Fibroblast of lung (primary cell): ENCODE results near the gene ERICH4. TPM values are rescaled to one million over a fixed set of nuclear protein-coding genes. Genes with fewer than 3 reads are reported as not detected.

ENCODE experiments used
- DNase-seq, 2 donors: peaks; one replicate each; pipeline versions ENCODE4 v3.0.0 to v3.0.0-alpha.2; 2010; ENCODE audit warnings: low read depth in 2 of 2
- H2AFZ ChIP-seq: 2 replicates; pipeline ENCODE4 v1.5.1; 2012; ENCODE audit warnings: low read length, control low read depth, inconsistent platforms
- H3K27ac ChIP-seq: 2 replicates; pipeline ENCODE4 v1.5.1; 2011; ENCODE audit warnings: low read length, control low read depth; ENCODE audit not compliant: insufficient read depth
- H3K27me3 ChIP-seq: 2 replicates; pipeline ENCODE4 v1.5.1; 2011; ENCODE audit warnings: mild to moderate bottlenecking, low read length; ENCODE audit not compliant: control insufficient read depth, insufficient read depth
- H3K36me3 ChIP-seq: 2 replicates; pipeline ENCODE4 v1.5.1; 2011; ENCODE audit warnings: low read length; ENCODE audit not compliant: control insufficient read depth, insufficient read depth
- H3K4me1 ChIP-seq: 2 replicates; pipeline ENCODE4 v1.5.1; 2011; ENCODE audit warnings: low read length; ENCODE audit not compliant: control insufficient read depth, insufficient read depth; ENCODE audit errors: extremely low read depth
- H3K4me2 ChIP-seq: 2 replicates; pipeline ENCODE4 v1.5.1; 2011; ENCODE audit warnings: low read length, control low read depth; ENCODE audit not compliant: insufficient read depth; ENCODE audit errors: extremely low read depth
- H3K4me3 ChIP-seq, 4 experiments: fragments of 200-600 bp in 1 of 4; sonication (generic) in 1 of 4; replicated peaks in 1 of 4; 2 replicates each; pipeline ENCODE4 v1.5.1; 2011 to 2016; ENCODE audit warnings: low read length in 4 of 4, low read depth in 3 of 4, mild to moderate bottlenecking in 3 of 4, control low read depth in 2 of 4, inconsistent platforms in 1 of 4, mixed read lengths in 1 of 4; ENCODE audit not compliant: insufficient read depth in 1 of 4; ENCODE audit errors: control extremely low read depth in 1 of 4
- H3K79me2 ChIP-seq: 2 replicates; pipeline ENCODE4 v1.5.1; 2012; ENCODE audit warnings: mild to moderate bottlenecking, low read length, inconsistent platforms; ENCODE audit not compliant: control insufficient read depth, insufficient read depth
- H3K9ac ChIP-seq: 2 replicates; pipeline ENCODE4 v1.5.1; 2011; ENCODE audit warnings: mild to moderate bottlenecking, low read length, control low read depth; ENCODE audit not compliant: insufficient read depth
- H3K9me3 ChIP-seq: 2 replicates; pipeline ENCODE4 v1.5.1; 2012; ENCODE audit warnings: low read depth, low read length; ENCODE audit not compliant: control insufficient read depth, insufficient read depth
- H4K20me1 ChIP-seq: 2 replicates; pipeline ENCODE4 v1.5.1; 2011; ENCODE audit warnings: low read length; ENCODE audit not compliant: control insufficient read depth, insufficient read depth; ENCODE audit errors: extremely low read depth
- CTCF ChIP-seq, 2 donors: IDR thresholded peaks in 1 of 2; conservative IDR thresholded peaks in 1 of 2; 1 replicate in 1 of 2; 2 replicates in 1 of 2; pipeline ENCODE4 v1.5.1; 2011 to 2012; ENCODE audit warnings: low read length in 2 of 2, control low read depth in 1 of 2, inconsistent platforms in 1 of 2, low read depth in 1 of 2, mild to moderate bottlenecking in 1 of 2
- EZH2 ChIP-seq: IDR thresholded peaks from 2 replicates; pipeline ENCODE4 v1.5.1; 2012; ENCODE audit warnings: low read length, control low read depth, mild to moderate bottlenecking; ENCODE audit errors: missing control alignments
- polyA plus RNA-seq, 2 donors: library from polyadenylated mRNA; depleted of rRNA in 1 of 2; stranded (reverse) in 1 of 2; unstranded in 1 of 2; fragments of >200 nt; gene quantifications; 2 replicates each; pipeline ENCODE4 v1.2.1, GENCODE V29; 2011 to 2012; ENCODE audit warnings: missing spikeins in 1 of 2
- total RNA-seq: library from RNA; depleted of rRNA; stranded (reverse); fragments of >200 nt; gene quantifications from 2 replicates; pipeline ENCODE4 v1.2.1, GENCODE V29; 2014

Gene ERICH4
- total and polyA plus RNA-seq, 2 donors (not counting 1 experiment from before 2014, with no cell fraction given): not detected

DNA sequence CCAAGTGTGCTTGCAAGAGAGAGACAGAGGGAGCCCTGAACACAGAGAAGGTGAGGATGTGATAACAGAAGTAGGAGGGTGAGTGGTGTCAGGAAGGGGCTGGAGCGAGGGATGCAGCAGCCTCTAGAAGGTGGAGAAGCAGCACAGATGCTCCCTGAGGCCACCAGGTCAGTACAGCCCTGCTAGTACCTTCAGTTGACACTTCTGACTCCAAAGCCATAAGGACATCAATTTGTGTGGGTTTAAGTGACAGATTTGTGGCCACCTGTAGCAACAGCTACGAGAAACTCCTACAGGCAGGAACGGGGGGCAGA is 6.9 kb downstream of the ERICH4 start:
- H3K79me2 ChIP-seq: no peaks in the 10 kb centered on the region
- TF ChIP-seq CTCF (conservative IDR thresholded peaks at IDR 0.05 in 1 of 2, IDR thresholded peaks at IDR 0.05 in 1 of 2; ENCODE audit: low read depth in 1 of 2, low read length in 2 of 2) (no peak), EZH2 (no peak)
- no peak overlapping the region for H3K9ac ChIP-seq
- H2AFZ ChIP-seq: no peak overlapping the region
- no peak overlapping the region for H3K27ac ChIP-seq
- no peaks in the 10 kb centered on the region for H3K36me3 ChIP-seq
- H4K20me1 ChIP-seq: no peaks in the 10 kb centered on the region
- no peak for DNase-seq
- no peak overlapping the region for H3K4me3 ChIP-seq
- no peaks in the 10 kb centered on the region for H3K4me1 ChIP-seq
- H3K27me3 ChIP-seq: peaks cover 3% of the 10 kb centered on the region
- no peak overlapping the region for H3K4me2 ChIP-seq
- H3K9me3 ChIP-seq: no peaks in the 10 kb centered on the region

- no peaks in the 10 kb centered on the region for H3K36me3 ChIP-seq
- H3K9ac ChIP-seq: no peak overlapping the region
- H3K4me3 ChIP-seq: no peak overlapping the region
- H2AFZ ChIP-seq: no peak overlapping the region
- H3K9me3 ChIP-seq: no peaks in the 10 kb centered on the region
- no peaks in the 10 kb centered on the region for H3K79me2 ChIP-seq
- H3K27ac ChIP-seq: no peak overlapping the region
- H4K20me1 ChIP-seq: no peaks in the 10 kb centered on the region
- no peaks in the 10 kb centered on the region for H3K27me3 ChIP-seq
- no peak for DNase-seq
- TF ChIP-seq EZH2: no peak
- TF ChIP-seq CTCF (conservative IDR thresholded peaks at IDR 0.05 in 1 of 2, IDR thresholded peaks at IDR 0.05 in 1 of 2; ENCODE audit: low read depth in 1 of 2, low read length in 2 of 2): no peak
- H3K4me2 ChIP-seq: no peak overlapping the region
- H3K4me1 ChIP-seq: no peaks in the 10 kb centered on the region
Observed at GRCh38 chr19:41452584-41453275, 9.8 kb downstream of the ERICH4 start.

GRCh38 chr19:41455936-41456335 is 13.0 kb downstream of the ERICH4 start:
- TF ChIP-seq CTCF (conservative IDR thresholded peaks at IDR 0.05 in 1 of 2, IDR thresholded peaks at IDR 0.05 in 1 of 2; ENCODE audit: low read depth in 1 of 2, low read length in 2 of 2) (no peak), EZH2 (no peak)
- no peak overlapping the region for H3K9ac ChIP-seq
- H3K36me3 ChIP-seq: no peaks in the 10 kb centered on the region
- H3K27ac ChIP-seq: no peak overlapping the region
- H2AFZ ChIP-seq: no peak overlapping the region
- no peaks in the 10 kb centered on the region for H3K79me2 ChIP-seq
- no peaks in the 10 kb centered on the region for H3K4me1 ChIP-seq
- no peak overlapping the region for H3K4me3 ChIP-seq
- H3K9me3 ChIP-seq: no peaks in the 10 kb centered on the region
- H3K27me3 ChIP-seq: no peaks in the 10 kb centered on the region
- H4K20me1 ChIP-seq: no peaks in the 10 kb centered on the region
- no peak overlapping the region for H3K4me2 ChIP-seq
- DNase-seq: no peak
